Measurements from ENCODE around the gene RASGRP4. TPM values are rescaled to one million over a fixed set of nuclear protein-coding genes. Genes with fewer than 3 reads are reported as not detected.

Gene RASGRP4
- total RNA-seq, 1 donor: not detected

DNA sequence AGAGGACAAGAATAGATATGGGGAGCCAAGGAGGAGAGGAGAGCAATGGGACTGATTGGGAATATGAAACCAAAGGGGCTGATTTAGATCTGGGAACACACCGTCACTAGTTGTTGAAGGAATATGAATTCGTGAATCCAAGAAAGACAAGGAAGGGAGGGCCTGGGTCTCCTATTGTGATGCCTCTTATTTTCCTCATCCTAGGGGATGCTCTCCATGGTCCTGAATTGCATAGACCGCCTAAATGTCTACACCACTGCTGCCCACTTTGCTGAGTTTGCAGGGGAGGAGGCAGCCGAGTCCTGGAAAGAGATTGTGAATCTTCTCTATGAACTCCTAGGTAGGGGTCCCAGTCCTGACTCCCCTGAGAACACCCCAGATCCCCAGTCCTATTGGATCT, 29.0 kb upstream of the RASGRP4 start:
- TF ChIP-seq, protein P1, sequence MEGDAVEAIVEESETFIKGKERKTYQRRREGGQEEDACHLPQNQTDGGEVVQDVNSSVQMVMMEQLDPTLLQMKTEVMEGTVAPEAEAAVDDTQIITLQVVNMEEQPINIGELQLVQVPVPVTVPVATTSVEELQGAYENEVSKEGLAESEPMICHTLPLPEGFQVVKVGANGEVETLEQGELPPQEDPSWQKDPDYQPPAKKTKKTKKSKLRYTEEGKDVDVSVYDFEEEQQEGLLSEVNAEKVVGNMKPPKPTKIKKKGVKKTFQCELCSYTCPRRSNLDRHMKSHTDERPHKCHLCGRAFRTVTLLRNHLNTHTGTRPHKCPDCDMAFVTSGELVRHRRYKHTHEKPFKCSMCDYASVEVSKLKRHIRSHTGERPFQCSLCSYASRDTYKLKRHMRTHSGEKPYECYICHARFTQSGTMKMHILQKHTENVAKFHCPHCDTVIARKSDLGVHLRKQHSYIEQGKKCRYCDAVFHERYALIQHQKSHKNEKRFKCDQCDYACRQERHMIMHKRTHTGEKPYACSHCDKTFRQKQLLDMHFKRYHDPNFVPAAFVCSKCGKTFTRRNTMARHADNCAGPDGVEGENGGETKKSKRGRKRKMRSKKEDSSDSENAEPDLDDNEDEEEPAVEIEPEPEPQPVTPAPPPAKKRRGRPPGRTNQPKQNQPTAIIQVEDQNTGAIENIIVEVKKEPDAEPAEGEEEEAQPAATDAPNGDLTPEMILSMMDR (IDR thresholded peaks at IDR 0.05; ENCODE audit: insufficient read depth, low read depth, low read length): no peak
- H3K4me3 ChIP-seq (ENCODE audit: low read depth, low read length): no peak overlapping the region
- DNase-seq (ENCODE audit: low read depth): peak; percentile 27

DNA sequence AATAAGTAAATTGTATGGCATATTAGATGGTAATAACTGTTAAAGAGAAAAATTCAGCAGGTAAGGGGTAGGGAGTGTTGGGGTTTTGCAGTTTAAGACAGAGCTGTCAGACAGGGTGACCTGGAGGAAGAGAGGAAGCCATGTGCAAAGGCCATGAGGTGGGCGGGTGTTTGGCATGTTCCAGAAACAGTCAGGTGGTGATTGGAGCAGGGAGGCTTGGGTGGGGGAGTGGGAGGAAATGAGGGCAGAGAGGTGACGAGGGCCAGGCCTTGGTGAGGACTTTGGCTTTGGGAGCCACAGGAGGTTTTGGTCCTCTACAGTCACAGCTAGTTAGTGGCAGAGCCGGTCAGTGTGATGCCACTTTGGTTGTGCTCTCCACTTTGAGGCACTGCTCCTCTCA, 27.6 kb upstream of the RASGRP4 start:
- TF ChIP-seq, protein P1 (IDR thresholded peaks at IDR 0.05; ENCODE audit: insufficient read depth, low read depth, low read length): no peak
- no peak for DNase-seq (ENCODE audit: low read depth)
- H3K4me3 ChIP-seq (ENCODE audit: low read depth, low read length): no peak overlapping the region

DNA sequence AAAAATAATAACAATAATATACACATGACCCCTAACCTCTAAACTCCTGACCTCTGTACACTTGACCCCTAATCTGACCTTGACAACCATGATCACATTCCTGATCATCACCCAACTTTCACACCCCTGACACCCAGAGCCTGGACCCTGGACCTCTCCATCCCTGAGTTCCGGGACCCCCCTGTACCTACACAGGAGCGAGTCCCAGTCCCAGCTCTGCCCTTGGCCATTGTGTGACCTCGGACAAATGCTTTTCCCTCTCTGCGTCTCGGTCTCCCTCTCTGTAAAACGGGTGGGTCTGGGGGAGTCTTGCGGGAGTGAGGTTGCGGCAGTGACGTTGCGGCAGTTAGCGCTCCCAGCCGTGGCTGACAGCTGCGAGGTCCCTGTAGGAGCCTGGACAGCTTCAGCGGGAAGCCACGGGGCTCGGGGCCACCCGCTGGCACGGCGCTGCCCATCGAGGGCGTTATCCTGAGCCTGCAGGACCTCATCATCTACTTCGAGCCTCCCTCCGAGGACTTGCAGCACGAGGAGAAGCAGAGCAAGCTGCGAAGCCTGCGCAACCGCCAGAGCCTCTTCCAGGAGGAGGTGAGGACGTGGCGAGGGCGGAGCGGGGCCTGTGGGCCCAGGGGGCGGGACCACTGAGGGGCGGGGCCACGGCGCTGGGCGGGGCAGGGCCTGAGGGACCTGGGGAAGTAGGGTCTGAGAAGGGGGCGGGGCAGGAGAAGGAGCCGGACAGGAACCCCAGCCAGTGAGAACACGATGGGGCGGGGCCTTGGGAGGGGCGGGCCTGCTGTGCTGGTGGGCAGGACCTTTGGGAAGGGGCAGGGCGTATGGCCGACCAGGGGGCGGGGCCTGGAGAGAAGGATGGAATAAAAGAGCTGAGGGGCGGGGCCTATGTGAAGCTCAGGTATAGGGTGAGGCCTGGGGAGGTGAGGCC, 26.7 kb upstream of the RASGRP4 start:
- TF ChIP-seq, protein P1 (IDR thresholded peaks at IDR 0.05; ENCODE audit: insufficient read depth, low read depth, low read length): no peak
- no peak for DNase-seq (ENCODE audit: low read depth)
- no peak overlapping the region for H3K4me3 ChIP-seq (ENCODE audit: low read depth, low read length)

- TF ChIP-seq, protein P1 (IDR thresholded peaks at IDR 0.05; ENCODE audit: insufficient read depth, low read depth, low read length): no peak
- no peak overlapping the region for H3K4me3 ChIP-seq (ENCODE audit: low read depth, low read length)
- no peak for DNase-seq (ENCODE audit: low read depth)
These were observed 25.6 kb upstream of the RASGRP4 start for GRCh38 chr19:38451629-38452028.

DNA sequence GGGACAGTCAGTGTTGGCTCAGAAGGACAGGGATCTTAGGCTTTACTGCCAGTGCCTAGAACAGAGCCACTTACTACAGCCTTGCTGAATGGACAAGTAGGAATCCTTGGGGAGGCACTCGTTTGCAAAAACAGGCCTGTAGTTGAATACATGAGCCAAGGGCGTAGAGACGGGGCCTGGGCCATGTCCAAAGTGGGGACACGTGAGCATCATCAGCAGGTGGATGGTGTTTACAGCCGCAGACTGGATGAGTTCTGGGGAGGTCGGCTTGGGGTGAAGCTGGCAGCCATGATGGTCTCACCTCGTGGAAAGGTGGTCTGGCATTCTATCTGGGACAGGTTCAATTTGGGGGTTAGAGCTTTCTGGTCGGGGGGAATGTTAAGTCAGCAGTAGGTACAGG, 25.0 kb upstream of the RASGRP4 start:
- H3K4me3 ChIP-seq (ENCODE audit: low read depth, low read length): no peak overlapping the region
- no peak for DNase-seq (ENCODE audit: low read depth)
- TF ChIP-seq, protein P1 (IDR thresholded peaks at IDR 0.05; ENCODE audit: insufficient read depth, low read depth, low read length): no peak

DNA sequence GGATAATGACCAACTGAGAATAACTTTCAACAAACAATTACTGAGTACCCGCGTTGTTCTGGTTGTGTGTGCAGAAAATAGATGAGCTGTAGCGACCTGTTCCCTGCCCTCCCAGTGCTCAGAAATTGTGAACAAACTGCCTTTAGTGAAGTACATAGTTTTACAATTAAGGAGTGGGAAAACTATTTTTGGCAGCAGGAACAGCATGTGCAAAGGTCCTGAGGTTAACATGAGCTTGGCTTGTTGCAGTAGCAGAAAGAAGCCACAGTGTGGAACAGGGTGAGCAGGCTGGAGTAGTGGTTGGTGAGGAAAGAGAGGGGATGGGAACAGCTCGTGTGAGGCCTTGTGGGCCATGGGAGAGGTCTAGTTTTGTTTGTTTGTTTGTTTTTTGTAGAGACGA, 23.5 kb upstream of the RASGRP4 start:
- TF ChIP-seq, protein P1 (IDR thresholded peaks at IDR 0.05; ENCODE audit: insufficient read depth, low read depth, low read length): no peak
- no peak for DNase-seq (ENCODE audit: low read depth)
- no peak overlapping the region for H3K4me3 ChIP-seq (ENCODE audit: low read depth, low read length)

Data from fibroblast of villous mesenchyme (primary cell).